Activated CD4-positive, alpha-beta T cell treated with anti-CD3 and anti-CD28 coated beads for 36 hours (primary cell): ENCODE measurements around the gene NUCB1. TPM values are rescaled to one million over a fixed set of nuclear protein-coding genes. Genes with fewer than 3 reads are reported as not detected.
"Not testable (repeated sequence)": the region's sequence is repeated elsewhere in the genome, so short reads cannot be mapped to it uniquely, and the experiment has no call there.

ENCODE experiments used
- ATAC-seq: fragments of 200-7000 bp; cut with Tn5 transposase; one replicate; pipeline ENCODE4 v1.10.0; 2021; ENCODE audit warnings: mild to moderate bottlenecking, moderate library complexity
- CTCF ChIA-PET: fragments of 350-600 bp; sonication (Branson Sonifier 250); formaldehyde crosslinking; loops from one replicate; lab custom pipeline; 2021; ENCODE audit warnings: antibody characterized with exemption; lab: Charles Lee
- POLR2A ChIA-PET: fragments of 350-600 bp; sonication (Branson Sonifier 250); formaldehyde crosslinking; loops from one replicate; lab custom pipeline; 2021; ENCODE audit warnings: antibody characterized with exemption, inconsistent platforms; lab: Charles Lee
- DNase-seq: peaks from one replicate; pipeline ENCODE4 v3.0.0-alpha.2; 2020
- H3K27ac Mint-ChIP-seq: one replicate; pipeline ENCODE4 v1.8.0; 2021; ENCODE audit warnings: mixed read lengths
- H3K27me3 Mint-ChIP-seq: one replicate; pipeline ENCODE4 v1.8.0; 2021; ENCODE audit warnings: mixed read lengths
- H3K36me3 Mint-ChIP-seq: one replicate; pipeline ENCODE4 v1.8.0; 2021; ENCODE audit warnings: low read depth, mixed read lengths
- H3K4me1 Mint-ChIP-seq: one replicate; pipeline ENCODE4 v1.8.0; 2021; ENCODE audit warnings: mixed read lengths
- H3K4me3 Mint-ChIP-seq: one replicate; pipeline ENCODE4 v1.8.0; 2021; ENCODE audit warnings: mild to moderate bottlenecking, moderate library complexity, mixed read lengths
- H3K9me3 Mint-ChIP-seq: one replicate; pipeline ENCODE4 v1.8.0; 2021; ENCODE audit warnings: low read depth, mixed read lengths
- intact Hi-C, 2 experiments: fragments of 100-400 bp; cut with DNase I in 1 of 2; cut with micrococcal nuclease in 1 of 2; formaldehyde crosslinking; loops; one replicate each; pipeline versions ENCODE4 v1.14.2 to v1.15.1; 2022 to 2024; cut with DNase I, micrococcal nuclease
- total RNA-seq, 2 experiments: library from RNA; stranded (reverse); gene quantifications; one replicate each; pipeline ENCODE4 v1.2.3, GENCODE V29; 2021

Gene NUCB1
- total RNA-seq, 2 experiments from 2014 or later, result 115 to 118 TPM

- H3K4me1 Mint-ChIP-seq, result no peaks in the 10 kb centered on the region
- no peak for DNase-seq
- peaks cover 20% of the 10 kb centered on the region for H3K36me3 Mint-ChIP-seq
- no peak overlapping the region for H3K4me3 Mint-ChIP-seq
- ATAC-seq, result no peak
- no peaks in the 10 kb centered on the region for H3K27me3 Mint-ChIP-seq
- H3K9me3 Mint-ChIP-seq, result no peaks in the 10 kb centered on the region
- ChIA-PET POLR2A (no interaction called here), CTCF (interaction anchor here (0.5 kb wide), 1 partner anchor 26 kb away, joined by 4 read pairs; no protein-coding TSS in a partner anchor)
- H3K27ac Mint-ChIP-seq, result no peak overlapping the region
- intact Hi-C loops, result no loop called here
Measured at GRCh38 chr19:48920949-48921348, 20.8 kb downstream of the NUCB1 start.

- POLR2A ChIA-PET, result no interaction called here
- no peaks in the 10 kb centered on the region for H3K27me3 Mint-ChIP-seq
- H3K4me3 Mint-ChIP-seq, result no peak overlapping the region
- H3K4me1 Mint-ChIP-seq, result peaks cover 3% of the 10 kb centered on the region
- no peaks in the 10 kb centered on the region for H3K9me3 Mint-ChIP-seq
- H3K36me3 Mint-ChIP-seq, result peaks cover 18% of the 10 kb centered on the region
- intact Hi-C loops, result no loop called here
- ATAC-seq, result no peak
- H3K27ac Mint-ChIP-seq, result no peak overlapping the region
- CTCF ChIA-PET, result interaction anchor here (0.5 to 0.6 kb wide), 2 partner anchors 11 to 25 kb away, joined by 3 to 4 read pairs; no protein-coding TSS in a partner anchor
- no peak for DNase-seq
Measured at GRCh38 chr19:48921721-48922500, 21.8 kb downstream of the NUCB1 start.

GRCh38 chr19:48922548-48923490, 22.7 kb downstream of the NUCB1 start:
- no peak overlapping the region for H3K27ac Mint-ChIP-seq
- no peak overlapping the region for H3K4me3 Mint-ChIP-seq
- ATAC-seq (no peak), DNase-seq (no peak)
- H3K27me3 Mint-ChIP-seq, result no peaks in the 10 kb centered on the region
- ChIA-PET POLR2A (no interaction called here), CTCF (interaction anchor here (0.6 kb wide), 2 partner anchors 11 to 48 kb away, joined by 3 read pairs; no protein-coding TSS in a partner anchor)
- H3K36me3 Mint-ChIP-seq, result peaks cover 16% of the 10 kb centered on the region
- no peaks in the 10 kb centered on the region for H3K9me3 Mint-ChIP-seq
- intact Hi-C loops, result no loop called here
- peaks cover 6% of the 10 kb centered on the region for H3K4me1 Mint-ChIP-seq

GRCh38 chr19:48925240-48925843, 25.2 kb downstream of the NUCB1 start:
- H3K4me1 Mint-ChIP-seq, result peaks cover 6% of the 10 kb centered on the region
- intact Hi-C loops, result no loop called here
- peaks cover 5% of the 10 kb centered on the region for H3K36me3 Mint-ChIP-seq
- H3K4me3 Mint-ChIP-seq, result no peak overlapping the region
- ATAC-seq (no peak), DNase-seq (no peak)
- ChIA-PET CTCF (interaction anchor here (0.6 kb wide), 2 partner anchors 45 to 450 kb away, joined by 3 read pairs; no protein-coding TSS in a partner anchor), POLR2A (interaction anchor here (0.7 to 1.0 kb wide), 3 partner anchors 8 to 50 kb away, joined by 3 read pairs; no protein-coding TSS in a partner anchor)
- H3K27me3 Mint-ChIP-seq, result no peaks in the 10 kb centered on the region
- H3K27ac Mint-ChIP-seq, result no peak overlapping the region
- no peaks in the 10 kb centered on the region for H3K9me3 Mint-ChIP-seq

GRCh38 chr19:48925890-48926289, 25.8 kb downstream of the NUCB1 start:
- DNase-seq, H3K9me3 Mint-ChIP-seq, intact Hi-C loops, ATAC-seq, H3K27ac Mint-ChIP-seq, H3K27me3 Mint-ChIP-seq, H3K4me3 Mint-ChIP-seq, H3K36me3 Mint-ChIP-seq, H3K4me1 Mint-ChIP-seq: not testable (repeated sequence)
- CTCF ChIA-PET, result interaction anchor here (0.6 kb wide), 2 partner anchors 45 to 450 kb away, joined by 3 read pairs; no protein-coding TSS in a partner anchor
- POLR2A ChIA-PET, result interaction anchor here (0.7 to 1.0 kb wide), 2 partner anchors 36 to 51 kb away, joined by 3 read pairs; no protein-coding TSS in a partner anchor

- peaks cover 5% of the 10 kb centered on the region for H3K36me3 Mint-ChIP-seq
- H3K4me3 Mint-ChIP-seq, result no peak overlapping the region
- H3K27ac Mint-ChIP-seq, result no peak overlapping the region
- DNase-seq, result peak; percentile 55
- peaks cover 6% of the 10 kb centered on the region for H3K4me1 Mint-ChIP-seq
- intact Hi-C loops, result no loop called here
- ChIA-PET POLR2A (no interaction called here), CTCF (interaction anchor here (1.0 kb wide), 1 partner anchor 44 kb away, joined by 4 read pairs; no protein-coding TSS in a partner anchor)
- peak; percentile 74 for ATAC-seq
- no peaks in the 10 kb centered on the region for H3K27me3 Mint-ChIP-seq
- H3K9me3 Mint-ChIP-seq, result no peaks in the 10 kb centered on the region
Measured at GRCh38 chr19:48926909-48927308, 26.8 kb downstream of the NUCB1 start.

GRCh38 chr19:48927692-48928091, 27.6 kb downstream of the NUCB1 start:
- POLR2A ChIA-PET, ATAC-seq, DNase-seq, H3K36me3 Mint-ChIP-seq, intact Hi-C loops, H3K27ac Mint-ChIP-seq, H3K4me1 Mint-ChIP-seq, H3K27me3 Mint-ChIP-seq, H3K9me3 Mint-ChIP-seq, H3K4me3 Mint-ChIP-seq: not testable (repeated sequence)
- CTCF ChIA-PET, result interaction anchor here (1.0 kb wide), 1 partner anchor 43 kb away, joined by 4 read pairs; no protein-coding TSS in a partner anchor

- Mint-ChIP-seq H3K4me1 (peaks cover 8% of the 10 kb centered on the region), H3K4me3 (no peak overlapping the region), H3K36me3 (no peaks in the 10 kb centered on the region), H3K27me3 (peaks cover 2% of the 10 kb centered on the region), H3K9me3 (no peaks in the 10 kb centered on the region), H3K27ac (no peak overlapping the region)
- intact Hi-C loops, result no loop called here
- ATAC-seq (no peak), DNase-seq (no peak)
- ChIA-PET CTCF (no interaction called here), POLR2A (no interaction called here)
Measured at GRCh38 chr19:48928164-48929025, 28.3 kb downstream of the NUCB1 start.

GRCh38 chr19:48933382-48933932, 33.3 kb downstream of the NUCB1 start, which contains the start of gene DHDH:
Gene DHDH, plus strand, starts transcription at chr19:48933699. Its CDS starts 23 bp downstream, at chr19:48933722.
- CTCF ChIA-PET, result interaction anchor here (0.6 to 2.1 kb wide), 7 partner anchors 19 to 996 kb away, joined by 3 to 13 read pairs (median 3); partner anchors contain the start of genes ATF5, GYS1 and RUVBL2
- Mint-ChIP-seq H3K27ac (peak within 1 kb of the TSS; percentile 48), H3K27me3 (peaks cover 2% of the 10 kb centered on the region), H3K36me3 (no peaks in the 10 kb centered on the region), H3K4me3 (peak within 1 kb of the TSS; percentile 74), H3K4me1 (peaks cover 10% of the 10 kb centered on the region), H3K9me3 (no peaks in the 10 kb centered on the region)
- intact Hi-C loops, result loop anchor here (1.0 to 5.0 kb wide), 6 partner anchors 21 to 60 kb away; partner anchors contain the start of genes FTL (in 2 of the 2), BAX (in 1 of the 2), GYS1 (in 1 of the 2) and NUCB1 (in 1 of the 2)
- peak; percentile 90 for DNase-seq
- peak; percentile 92 for ATAC-seq
- POLR2A ChIA-PET, result interaction anchor here (0.7 to 1.5 kb wide), 3 partner anchors 21 to 87 kb away, joined by 3 to 7 read pairs (median 4); partner anchors contain the start of gene BAX
